SH-SY5Y (cell line): ENCODE data around the gene TMTC4.

Experiments used
- GATA2 ChIP-seq: IDR thresholded peaks from 2 replicates; pipeline ENCODE4 v1.6.1; 2011; ENCODE audit warnings: mild to moderate bottlenecking, low read depth, low read length
- GATA3 ChIP-seq: IDR thresholded peaks from 2 replicates; pipeline ENCODE4 v1.6.1; 2011; ENCODE audit warnings: low read depth, mild to moderate bottlenecking, low read length, moderate library complexity

GRCh38 chr13:100625447-100625846 lies 49.1 kb downstream of the TMTC4 start:
- TF ChIP-seq GATA2: no peak
- TF ChIP-seq GATA3: no peak
